ENCODE results near the gene TAS1R1.

The TAS1R1 gene

GRCh38 chr1:6554907-6555778, at the start of gene TAS1R1:
TAS1R1 (plus strand) TSS chr1:6555307; CDS start chr1:6555374, 67 bp downstream.
- no peak for DNase-seq

- no peak for DNase-seq
Observed at GRCh38 chr1:6505367-6506209, 49.5 kb upstream of the TAS1R1 start.

- no peak for DNase-seq
Observed at GRCh38 chr1:6506210-6507036, 48.7 kb upstream of the TAS1R1 start.

- no peak for DNase-seq
Observed at GRCh38 chr1:6507037-6507428, 48.1 kb upstream of the TAS1R1 start.

- DNase-seq, result no peak
Observed at GRCh38 chr1:6507461-6507911, 47.6 kb upstream of the TAS1R1 start.

- DNase-seq, result no peak
Observed at GRCh38 chr1:6508154-6508815, 46.8 kb upstream of the TAS1R1 start.

GRCh38 chr1:6508816-6509189, 46.3 kb upstream of the TAS1R1 start:
- DNase-seq, result no peak

GRCh38 chr1:6509220-6509918, 45.7 kb upstream of the TAS1R1 start:
- DNase-seq, result peak in 1 of 2 donors; percentile 55

- no peak for DNase-seq
Observed at GRCh38 chr1:6509919-6510291, 45.2 kb upstream of the TAS1R1 start.

GRCh38 chr1:6510493-6510892, 44.6 kb upstream of the TAS1R1 start:
- no peak for DNase-seq

- DNase-seq, result no peak
Observed at GRCh38 chr1:6511056-6511455, 44.1 kb upstream of the TAS1R1 start.

GRCh38 chr1:6511561-6512244, 43.4 kb upstream of the TAS1R1 start:
- no peak for DNase-seq

GRCh38 chr1:6512245-6512907, 42.7 kb upstream of the TAS1R1 start:
- DNase-seq, result no peak

- DNase-seq, result no peak
Observed at GRCh38 chr1:6512908-6513280, 42.2 kb upstream of the TAS1R1 start.

GRCh38 chr1:6513320-6513801, 41.7 kb upstream of the TAS1R1 start:
- DNase-seq, result no peak

GRCh38 chr1:6515771-6516170, 39.3 kb upstream of the TAS1R1 start:
- no peak for DNase-seq

GRCh38 chr1:6517435-6517851, 37.7 kb upstream of the TAS1R1 start:
- no peak for DNase-seq

GRCh38 chr1:6519491-6519934, 35.6 kb upstream of the TAS1R1 start:
- no peak for DNase-seq

GRCh38 chr1:6519935-6520671, 35.0 kb upstream of the TAS1R1 start:
- DNase-seq, result no peak

- DNase-seq, result no peak
Observed at GRCh38 chr1:6521536-6521935, 33.6 kb upstream of the TAS1R1 start.

All from bone marrow (tissue), 2 donors.